Neural progenitor cell (in vitro differentiated cells): ENCODE data around the gene BAZ1A.

Source experiments
- EZH2 ChIP-seq: fragments of 200-600 bp; sonication (generic); IDR thresholded peaks from 2 replicates; pipeline ENCODE4 v1.6.1; 2017; ENCODE audit warnings: antibody characterized with exemption, mild to moderate bottlenecking, moderate library complexity
- TF ChIP-seq, protein P1 (sequence below): fragments of 200-600 bp; sonication (generic); IDR thresholded peaks from 2 replicates; pipeline ENCODE4 v1.5.1; 2017; ENCODE audit warnings: antibody characterized with exemption, mild to moderate bottlenecking

- TF ChIP-seq, protein P1, sequence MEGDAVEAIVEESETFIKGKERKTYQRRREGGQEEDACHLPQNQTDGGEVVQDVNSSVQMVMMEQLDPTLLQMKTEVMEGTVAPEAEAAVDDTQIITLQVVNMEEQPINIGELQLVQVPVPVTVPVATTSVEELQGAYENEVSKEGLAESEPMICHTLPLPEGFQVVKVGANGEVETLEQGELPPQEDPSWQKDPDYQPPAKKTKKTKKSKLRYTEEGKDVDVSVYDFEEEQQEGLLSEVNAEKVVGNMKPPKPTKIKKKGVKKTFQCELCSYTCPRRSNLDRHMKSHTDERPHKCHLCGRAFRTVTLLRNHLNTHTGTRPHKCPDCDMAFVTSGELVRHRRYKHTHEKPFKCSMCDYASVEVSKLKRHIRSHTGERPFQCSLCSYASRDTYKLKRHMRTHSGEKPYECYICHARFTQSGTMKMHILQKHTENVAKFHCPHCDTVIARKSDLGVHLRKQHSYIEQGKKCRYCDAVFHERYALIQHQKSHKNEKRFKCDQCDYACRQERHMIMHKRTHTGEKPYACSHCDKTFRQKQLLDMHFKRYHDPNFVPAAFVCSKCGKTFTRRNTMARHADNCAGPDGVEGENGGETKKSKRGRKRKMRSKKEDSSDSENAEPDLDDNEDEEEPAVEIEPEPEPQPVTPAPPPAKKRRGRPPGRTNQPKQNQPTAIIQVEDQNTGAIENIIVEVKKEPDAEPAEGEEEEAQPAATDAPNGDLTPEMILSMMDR: no peak
- no peak for TF ChIP-seq EZH2
Observed at GRCh38 chr14:34794217-34794616, 80.9 kb downstream of the BAZ1A start.
